GM18867 (cell line): Measurements from ENCODE around the gene C5orf24.
"Not testable (repeated sequence)": the region's sequence is repeated elsewhere in the genome, so short reads cannot be mapped to it uniquely, and the experiment has no call there.

ENCODE experiments used
- ATAC-seq: cut with Tn5 transposase; IDR thresholded peaks from one replicate; pipeline ENCODE4 v1.9.1; 2021; ENCODE audit warnings: mild to moderate bottlenecking, moderate library complexity; ENCODE audit not compliant: unreplicated experiment

The C5orf24 gene

GRCh38 chr5:134856465-134856864 is 10.7 kb downstream of the C5orf24 start:
- not testable (repeated sequence) for ATAC-seq

DNA sequence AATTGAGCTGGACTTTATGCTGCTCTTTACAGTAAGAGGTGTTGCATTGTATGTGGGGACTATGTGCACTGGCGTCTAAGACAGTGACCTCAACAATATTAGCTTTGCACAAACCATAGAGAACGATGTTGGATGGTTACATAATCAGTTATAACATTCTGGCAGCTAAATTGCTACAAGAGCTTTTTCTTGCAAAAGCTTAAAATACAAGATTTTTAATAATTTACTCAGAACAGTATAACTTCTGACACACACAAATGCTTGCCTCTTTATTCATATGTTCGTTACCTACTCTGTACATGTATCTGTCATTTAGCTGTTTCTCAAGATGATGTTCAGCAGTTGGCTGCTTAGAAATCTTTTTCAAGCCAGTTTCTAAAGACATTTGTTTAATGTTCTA is 11.6 kb downstream of the C5orf24 start:
- ATAC-seq: no peak

DNA sequence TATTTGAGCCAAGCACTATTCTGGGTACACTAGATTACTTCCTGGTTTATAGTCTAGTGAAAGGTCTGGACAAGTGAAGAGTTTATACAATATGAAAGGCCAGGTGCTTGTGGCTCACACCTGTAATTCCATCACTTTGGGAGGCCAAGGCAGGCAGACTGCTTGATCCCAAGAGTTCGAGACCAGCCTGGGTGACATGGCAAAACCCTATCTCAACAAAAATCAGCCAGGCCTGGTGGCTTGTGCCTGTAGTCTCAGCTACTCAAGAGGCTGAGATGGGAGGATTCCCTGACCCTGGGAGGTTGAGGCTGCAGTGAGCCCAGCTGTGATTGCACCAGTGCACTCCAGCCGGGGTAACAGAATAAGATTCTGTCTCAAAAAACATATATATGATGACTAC is 18.9 kb downstream of the C5orf24 start:
- ATAC-seq: no peak

DNA sequence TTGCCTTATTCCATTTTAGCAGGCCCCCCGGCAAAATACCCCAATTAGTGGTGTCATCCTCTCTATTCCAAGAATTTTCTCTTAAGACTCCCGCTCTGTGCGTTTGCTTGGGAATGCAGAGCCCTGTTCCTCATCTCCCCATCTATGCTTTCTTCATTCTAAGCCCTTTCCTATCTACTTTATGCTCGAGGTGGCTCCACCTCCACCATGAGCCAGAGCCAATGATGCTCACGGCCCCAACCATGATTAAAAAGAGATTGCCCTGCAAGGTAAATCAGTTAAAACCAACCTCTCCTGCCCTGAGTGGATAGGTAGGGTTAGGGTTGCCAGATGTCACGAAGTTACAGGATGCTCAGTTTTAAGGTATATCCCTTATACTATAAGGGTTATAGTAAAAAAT is 27.7 kb downstream of the C5orf24 start:
- no peak for ATAC-seq

DNA sequence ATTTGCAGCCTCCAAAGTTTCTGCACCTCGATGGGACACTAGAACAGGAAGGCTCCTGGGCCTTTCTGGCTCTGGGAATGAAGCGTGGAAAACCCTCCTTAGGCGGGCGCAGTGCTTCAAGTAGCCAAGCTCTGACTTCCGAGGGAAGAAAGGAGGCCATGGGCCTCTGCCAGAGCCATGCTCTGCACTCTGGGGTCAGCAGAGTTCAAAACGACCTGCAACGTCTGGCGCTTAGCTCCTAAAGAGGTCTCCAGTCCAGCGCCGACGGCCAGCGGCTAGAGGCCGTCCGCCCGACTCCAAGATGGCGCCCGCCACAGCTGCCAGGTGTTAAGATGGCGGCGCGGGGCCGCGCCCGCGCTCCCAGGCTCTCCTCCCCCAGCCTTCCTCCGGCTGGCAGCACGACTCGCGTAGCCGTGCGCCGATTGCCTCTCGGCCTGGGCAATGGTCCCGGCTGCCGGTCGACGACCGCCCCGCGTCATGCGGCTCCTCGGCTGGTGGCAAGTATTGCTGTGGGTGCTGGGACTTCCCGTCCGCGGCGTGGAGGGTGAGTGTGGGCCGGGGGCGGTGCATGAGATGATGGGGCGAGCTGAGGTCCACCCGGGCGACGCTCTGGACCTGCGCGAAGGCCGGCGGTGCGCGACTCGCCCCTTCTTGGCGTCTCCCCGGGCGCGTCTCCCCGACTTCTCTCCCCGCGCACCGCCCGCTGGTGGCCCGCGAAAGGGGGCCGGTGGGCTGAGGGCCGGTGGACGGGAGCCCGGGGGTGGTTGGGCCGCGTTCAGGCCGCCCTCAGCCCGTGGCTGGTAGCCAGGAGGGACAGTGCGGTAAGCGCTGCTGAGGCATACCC is 28.4 kb downstream of the C5orf24 start, which contains the start of gene TXNDC15:
TXNDC15 (plus strand) TSS at position 385 of the 844 bp plus-strand sequence; CDS start at position 442, 57 bp downstream.
- ATAC-seq: peak; percentile 81

DNA sequence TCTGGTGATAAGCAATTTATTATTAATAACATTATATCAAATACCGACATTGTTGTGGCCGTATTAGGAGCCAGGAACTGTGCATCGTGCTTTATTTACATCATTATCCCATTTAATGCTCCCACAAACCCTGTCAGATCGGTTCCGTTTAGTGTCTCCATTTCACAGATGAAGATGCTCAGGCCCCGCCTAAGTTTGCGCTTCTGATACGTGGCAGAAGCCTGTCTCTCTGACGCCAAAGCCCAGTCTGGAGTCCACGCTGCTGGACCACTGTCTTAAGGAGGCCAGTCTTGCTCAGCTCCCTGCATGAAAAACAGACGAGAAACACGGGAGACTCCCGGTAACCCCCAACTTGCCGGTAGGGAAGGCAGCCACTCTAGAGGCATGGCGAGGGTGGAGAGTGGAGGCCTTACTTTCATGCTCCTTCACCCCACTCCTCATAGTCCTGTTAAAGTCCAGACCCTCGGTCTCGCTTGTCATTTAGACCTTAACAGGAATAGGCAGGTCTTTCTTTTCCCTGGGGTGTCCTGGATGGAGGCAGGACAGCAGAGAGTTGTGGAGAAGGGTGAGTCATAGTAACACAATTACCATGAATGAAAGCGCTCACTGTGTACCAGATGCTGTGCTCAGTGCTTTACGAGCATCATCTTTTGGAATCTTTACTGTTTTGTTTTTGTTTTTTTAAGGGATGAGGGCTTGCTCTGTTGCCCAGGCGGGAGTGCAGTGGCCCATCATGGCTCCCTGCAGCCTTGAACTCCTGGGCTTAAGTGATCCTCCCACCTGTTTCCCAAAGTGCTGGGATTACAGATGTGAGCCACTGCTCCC is 29.3 kb downstream of the C5orf24 start:
- peak; percentile 38 for ATAC-seq

- no peak for ATAC-seq
These were observed 31.4 kb downstream of the C5orf24 start for GRCh38 chr5:134877159-134877558.

DNA sequence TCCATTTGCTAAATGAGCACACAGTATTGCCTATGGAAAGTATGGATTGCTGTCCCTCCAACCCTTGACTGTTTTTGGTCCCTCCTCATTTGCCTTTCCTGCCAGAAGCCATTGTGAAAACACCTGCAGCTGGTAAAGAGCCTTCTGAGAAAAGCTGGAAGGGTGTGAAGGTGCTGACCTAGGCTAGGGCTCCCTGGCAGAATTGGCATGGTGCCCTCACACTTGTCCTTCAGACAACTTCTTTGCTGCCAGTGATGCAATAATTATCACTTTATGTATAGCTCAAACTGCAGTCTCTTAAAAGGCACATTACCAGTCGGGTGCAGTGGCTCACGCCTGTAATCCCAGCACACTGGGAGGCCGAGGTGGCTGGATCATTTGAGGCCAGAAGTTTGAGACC is 32.6 kb downstream of the C5orf24 start:
- no peak for ATAC-seq

DNA sequence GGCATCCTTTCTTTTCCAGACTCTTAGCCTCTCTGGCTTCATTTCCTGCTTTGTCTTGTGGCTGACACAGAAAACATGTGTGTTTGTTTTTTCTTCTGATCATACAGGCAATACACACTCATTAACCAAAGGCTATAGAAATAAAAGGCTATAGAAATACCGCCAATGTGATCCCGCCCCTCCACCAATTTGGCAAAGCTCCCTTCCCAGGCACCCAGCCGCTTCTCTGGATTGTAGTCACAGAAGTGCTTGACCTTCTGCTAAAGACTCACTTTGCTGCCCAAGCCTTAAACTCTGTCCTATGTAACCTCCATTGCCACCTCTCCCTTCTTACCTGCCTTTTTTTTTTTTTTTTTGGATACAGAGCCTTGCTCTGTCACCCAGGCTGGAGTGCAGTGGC is 33.7 kb downstream of the C5orf24 start:
- no peak for ATAC-seq

DNA sequence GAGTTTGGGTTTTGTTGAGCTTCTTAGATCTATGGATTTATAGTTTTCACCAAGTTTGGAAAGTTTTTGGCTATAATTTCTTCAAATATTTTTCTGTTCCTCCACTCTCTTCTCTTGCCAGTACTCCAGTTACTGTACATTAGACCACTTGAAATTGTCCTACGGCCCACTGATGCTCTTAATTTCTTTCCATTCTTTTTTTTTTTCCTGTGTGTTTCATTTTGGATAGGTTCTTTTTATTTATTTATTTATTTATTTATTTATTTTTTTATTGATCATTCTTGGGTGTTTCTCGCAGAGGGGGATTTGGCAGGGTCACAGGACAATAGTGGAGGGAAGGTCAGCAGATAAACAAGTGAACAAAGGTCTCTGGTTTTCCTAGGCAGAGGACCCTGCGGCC is 35.2 kb downstream of the C5orf24 start:
- ATAC-seq: not testable (repeated sequence)

- not testable (repeated sequence) for ATAC-seq
These were observed 35.9 kb downstream of the C5orf24 start for GRCh38 chr5:134881711-134882110.

- no peak for ATAC-seq
These were observed 41.9 kb downstream of the C5orf24 start for GRCh38 chr5:134887593-134888159.

- no peak for ATAC-seq
These were observed 43.6 kb downstream of the C5orf24 start for GRCh38 chr5:134889335-134889734.

GRCh38 chr5:134891473-134891872 is 45.7 kb downstream of the C5orf24 start:
- ATAC-seq: no peak

- no peak for ATAC-seq
These were observed 46.5 kb downstream of the C5orf24 start for GRCh38 chr5:134892282-134892681.

GRCh38 chr5:134892926-134893325 is 47.2 kb downstream of the C5orf24 start:
- no peak for ATAC-seq

- no peak for ATAC-seq
These were observed 48.2 kb downstream of the C5orf24 start for GRCh38 chr5:134893748-134894505.

- peak; percentile 28 for ATAC-seq
These were observed 56.5 kb downstream of the C5orf24 start for GRCh38 chr5:134902071-134902801.

DNA sequence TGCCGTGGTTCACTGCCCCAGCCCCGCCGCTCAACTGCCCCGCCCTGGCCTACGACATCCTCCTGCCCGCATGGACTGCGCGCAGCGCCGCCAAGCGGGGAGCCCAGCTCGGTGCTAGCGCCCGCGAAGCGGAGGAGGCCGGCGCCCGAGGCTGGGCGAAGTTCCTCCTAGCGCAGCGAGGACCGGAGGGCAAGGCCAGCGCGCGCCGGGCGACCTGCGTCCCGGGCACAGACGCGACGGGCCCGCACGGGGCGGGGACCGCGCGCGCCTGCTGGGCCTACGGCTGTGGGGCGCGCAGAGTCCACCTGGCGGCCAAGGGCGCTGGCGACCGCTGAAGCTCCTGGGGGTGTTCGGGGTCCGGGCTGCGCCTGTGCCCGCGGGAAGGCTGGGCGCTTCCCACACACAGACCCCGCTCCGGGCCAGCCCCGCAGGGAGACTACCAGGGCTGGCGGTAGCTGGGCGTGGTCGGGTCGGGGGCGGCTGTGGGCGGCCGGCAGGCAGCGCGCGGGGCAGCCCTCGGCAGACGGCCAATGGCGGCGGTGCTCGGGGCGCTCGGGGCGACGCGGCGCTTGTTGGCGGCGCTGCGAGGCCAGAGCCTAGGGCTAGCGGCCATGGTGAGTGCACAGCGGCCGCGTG is 59.0 kb downstream of the C5orf24 start, which contains the start of gene PCBD2:
PCBD2 (plus strand) TSS at position 522 of the 636 bp plus-strand sequence; CDS start at position 531, 9 bp downstream.
- ATAC-seq: peak; percentile 76
